ENCODE results near the gene DDX51. TPM values are rescaled to one million over a fixed set of nuclear protein-coding genes. Genes with fewer than 3 reads are reported as not detected.

Gene DDX51
- polyA plus RNA-seq, 1 donor, result 19.5 TPM

Other genes starting within 250 kb of the DDX51 start
- 26.8 TPM for gene ULK1, start 249.7 kb downstream of the DDX51 start, polyA plus RNA-seq (ENCODE audit: insufficient read length)
- gene PUS1, start 215.0 kb downstream of the DDX51 start, polyA plus RNA-seq (ENCODE audit: insufficient read length), result 17.3 TPM
- gene EP400, start 194.4 kb downstream of the DDX51 start, polyA plus RNA-seq (ENCODE audit: insufficient read length), result 50.4 TPM
- gene NOC4L, start 138 bp upstream of the DDX51 start, polyA plus RNA-seq (ENCODE audit: insufficient read length), result 11.9 TPM
- gene GALNT9, start 185.3 kb upstream of the DDX51 start, polyA plus RNA-seq (ENCODE audit: insufficient read length), result 7.3 TPM